Islet precursor cell (in vitro differentiated cells): ENCODE measurements around the gene SGSM1.
"Not testable (repeated sequence)": the region's sequence is repeated elsewhere in the genome, so short reads cannot be mapped to it uniquely, and the experiment has no call there.

Source experiments
- DNase-seq: peaks from one replicate; pipeline ENCODE4 v3.0.0-alpha.2; 2018

Gene SGSM1

GRCh38 chr22:24905909-24906308 is 99.9 kb downstream of the SGSM1 start:
- DNase-seq = no peak

DNA sequence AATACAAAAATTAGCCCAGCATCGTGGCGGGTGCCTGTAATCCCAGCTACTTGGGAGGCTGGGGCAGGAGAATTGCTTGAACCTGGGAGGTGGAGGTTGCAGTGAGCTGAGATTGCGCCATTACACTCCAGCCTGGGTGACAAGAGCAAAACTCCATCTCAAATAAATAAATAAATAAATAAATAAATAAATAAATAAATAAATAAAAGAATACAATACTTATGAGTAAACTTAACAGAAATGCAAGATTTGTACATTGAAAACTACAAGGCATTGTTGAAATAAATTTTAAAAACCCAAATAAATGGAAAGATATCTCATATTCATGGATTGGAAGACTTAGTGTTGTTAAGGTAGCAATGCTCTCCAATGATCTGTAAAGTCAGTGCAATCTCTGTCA is 101.1 kb downstream of the SGSM1 start:
- DNase-seq = not testable (repeated sequence)

DNA sequence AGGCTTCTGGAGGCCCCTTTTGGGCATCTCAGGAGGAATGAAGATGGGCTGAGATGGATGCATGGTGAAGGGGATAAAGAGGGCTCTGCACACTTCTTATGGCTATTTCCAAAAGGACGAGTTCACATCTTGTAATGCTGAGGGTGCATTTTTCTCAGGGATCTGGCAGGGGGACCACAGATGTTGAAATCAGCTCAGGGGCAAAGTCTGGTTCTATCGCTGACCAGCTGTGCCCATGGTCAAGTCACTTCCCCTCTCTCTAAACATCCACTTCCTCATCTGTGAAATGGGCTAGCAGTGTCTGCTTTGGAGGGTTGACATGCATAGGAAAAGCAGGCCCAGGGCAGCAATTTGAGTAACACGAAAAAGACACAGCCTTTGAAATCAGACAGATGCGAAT is 114.0 kb downstream of the SGSM1 start:
- DNase-seq = no peak

DNA sequence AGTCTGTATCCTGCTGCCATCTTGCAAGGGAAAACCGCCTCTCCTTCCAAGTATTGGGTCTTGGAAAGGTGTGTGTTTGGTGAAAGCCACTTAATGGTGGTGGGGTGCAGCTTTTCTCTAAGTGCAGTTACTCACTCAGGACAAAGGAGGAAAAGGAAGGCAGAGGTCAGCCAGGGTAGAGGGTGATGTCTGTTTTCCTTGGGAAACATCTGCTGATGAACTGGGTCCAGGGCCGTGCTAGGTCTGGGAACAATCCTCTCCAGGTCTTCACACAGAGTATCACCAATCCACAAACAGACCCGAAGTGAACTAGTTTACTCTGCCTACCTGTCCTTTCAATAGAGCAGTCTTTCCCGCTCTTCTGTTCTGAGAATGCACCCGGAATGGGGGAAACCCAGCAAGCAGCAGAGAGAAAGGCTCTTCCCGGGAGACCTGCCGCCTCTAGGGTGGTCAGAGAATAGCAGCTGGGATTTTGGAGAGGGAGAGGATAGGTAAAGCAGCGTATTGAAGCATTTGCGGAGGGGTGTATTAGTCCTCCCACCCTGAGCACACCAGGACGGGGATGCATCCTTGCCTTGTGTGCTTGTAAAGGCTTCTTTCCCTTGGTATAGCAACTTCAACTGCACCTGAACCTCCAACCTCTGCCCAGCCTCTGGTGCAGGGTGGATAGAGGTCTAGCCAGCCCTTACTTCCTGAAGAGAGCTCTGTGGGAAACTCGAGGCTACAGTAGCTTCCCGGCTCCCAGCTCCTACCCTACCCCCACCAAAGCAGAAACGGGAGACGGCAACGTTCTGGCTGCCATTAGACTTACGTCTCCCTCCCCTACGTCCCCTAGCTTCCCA is 119.8 kb downstream of the SGSM1 start:
- no peak for DNase-seq

- DNase-seq = no peak
Observed at GRCh38 chr22:24926428-24926725, 120.4 kb downstream of the SGSM1 start.

DNA sequence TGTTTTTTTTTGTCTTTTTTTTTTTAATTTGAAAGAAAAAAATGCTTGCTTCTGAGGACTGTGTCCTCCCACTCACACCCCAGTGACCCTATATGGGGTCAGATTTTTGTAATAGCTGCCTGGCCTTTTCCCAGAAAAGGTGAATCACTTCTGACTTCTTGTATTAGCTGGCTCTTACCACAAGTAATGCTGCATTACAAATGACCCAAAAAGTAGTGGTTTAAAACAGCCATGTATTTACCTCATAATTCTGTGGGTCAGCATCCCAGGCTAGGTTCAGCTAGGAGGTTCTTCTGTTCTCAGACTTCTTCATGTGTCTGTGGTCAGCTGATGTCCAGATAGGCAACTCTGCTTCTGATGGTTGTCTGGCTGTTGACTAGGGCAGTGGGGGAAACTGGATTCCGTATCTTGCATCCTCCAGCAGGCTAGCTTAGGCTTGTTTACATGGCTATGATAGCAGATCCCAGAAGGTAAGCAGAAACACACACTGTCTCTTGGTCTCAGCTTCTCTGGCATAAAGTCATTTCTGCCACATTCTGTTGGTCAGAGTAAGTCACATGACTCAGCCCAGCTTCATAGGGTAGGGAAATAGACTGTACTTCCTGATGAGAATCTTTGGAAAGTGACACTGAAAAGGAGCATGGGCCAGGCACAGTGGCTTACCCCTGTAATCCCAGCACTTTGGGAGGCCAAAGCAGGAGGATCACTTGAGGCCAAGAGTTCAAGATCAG is 121.0 kb downstream of the SGSM1 start:
- DNase-seq = no peak

DNA sequence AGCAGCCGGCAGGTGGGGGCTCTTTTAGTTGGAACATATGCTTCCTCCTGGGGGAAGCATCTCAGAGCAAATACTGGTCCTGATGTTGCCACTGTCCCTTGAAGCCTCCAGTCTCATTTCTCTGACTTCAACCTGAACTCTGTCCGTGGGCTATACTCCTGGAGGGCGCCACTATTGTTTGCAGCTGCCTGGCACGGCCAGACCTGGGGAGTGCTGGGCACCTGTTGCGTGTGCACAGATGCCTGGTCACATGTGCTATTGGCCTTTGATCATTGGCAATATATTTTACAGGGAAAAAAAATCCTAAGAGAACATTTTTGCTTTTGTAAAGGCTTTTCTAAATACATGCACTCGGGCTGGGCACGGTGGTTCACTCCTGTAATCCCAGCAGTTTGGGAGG is 122.3 kb downstream of the SGSM1 start:
- DNase-seq = no peak

DNA sequence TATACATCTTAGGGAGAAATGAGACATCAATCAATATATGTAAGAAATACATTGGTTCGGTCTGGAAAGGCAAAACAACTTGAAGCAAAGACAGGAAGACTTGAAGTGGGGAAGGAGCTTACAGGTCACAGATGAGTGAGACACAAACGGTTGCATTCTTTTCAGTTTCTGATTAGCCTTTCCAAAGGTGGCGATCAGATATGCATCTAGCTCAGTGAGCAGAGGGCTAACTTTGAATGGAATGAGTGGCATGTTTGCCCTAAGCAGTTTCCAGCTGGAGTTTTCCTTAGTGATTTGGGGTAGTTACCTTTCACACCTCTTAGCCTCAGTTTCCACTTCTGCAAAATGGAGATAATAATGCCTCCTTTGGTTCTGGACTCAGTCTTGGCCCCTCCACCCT is 124.7 kb downstream of the SGSM1 start:
- DNase-seq = no peak

DNA sequence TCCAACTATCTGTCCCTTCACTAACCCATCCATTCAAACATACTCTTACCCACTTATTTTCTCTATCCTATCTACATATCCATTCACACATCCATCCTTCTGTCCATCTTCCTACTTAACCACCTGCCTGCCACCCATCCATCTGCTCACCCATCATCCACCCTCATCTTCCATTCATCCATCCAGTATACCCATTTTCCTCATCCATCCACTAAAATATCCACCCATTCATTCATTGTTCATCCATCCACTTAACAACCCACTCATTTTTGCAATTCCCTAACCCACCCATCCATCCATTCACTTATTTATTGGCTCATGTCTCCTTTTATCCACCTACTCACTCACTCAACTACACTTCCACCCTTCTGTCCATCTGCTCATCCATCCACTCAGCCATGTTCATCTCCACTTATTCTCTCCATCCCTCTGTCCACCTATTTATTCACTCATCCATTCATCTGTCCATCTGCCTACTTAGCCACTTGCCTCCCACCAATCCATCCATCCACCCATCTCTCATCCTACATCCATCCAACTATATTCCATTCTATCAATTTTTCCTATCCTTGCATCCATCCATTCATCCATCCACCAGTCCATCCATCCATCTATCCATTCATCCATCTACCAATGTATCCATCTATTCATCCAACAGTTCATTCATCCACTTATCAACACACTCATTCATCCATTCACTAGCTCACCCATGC is 129.9 kb downstream of the SGSM1 start:
- DNase-seq = no peak

DNA sequence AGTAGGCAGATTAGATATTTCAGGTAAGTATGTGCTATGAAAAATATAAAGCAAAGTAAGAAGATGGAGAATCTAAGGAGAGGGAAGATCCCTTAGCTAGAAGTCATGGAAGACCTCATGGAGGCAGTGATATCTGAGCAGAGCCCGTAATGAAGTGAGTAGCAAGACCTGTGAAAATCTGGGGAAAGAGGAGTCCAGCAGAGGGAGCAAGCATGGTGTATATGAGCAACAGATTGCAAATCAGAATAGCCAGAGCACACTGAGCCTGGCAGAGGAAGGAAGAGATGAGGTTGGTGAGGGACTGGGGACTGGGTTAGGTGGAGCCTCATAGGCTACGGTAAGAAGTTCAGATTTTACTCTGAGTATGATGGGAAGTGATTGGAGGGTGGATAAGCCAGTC is 131.1 kb downstream of the SGSM1 start:
- peak; percentile 72 for DNase-seq

- no peak for DNase-seq
Observed at GRCh38 chr22:24938741-24939341, 132.8 kb downstream of the SGSM1 start.

DNA sequence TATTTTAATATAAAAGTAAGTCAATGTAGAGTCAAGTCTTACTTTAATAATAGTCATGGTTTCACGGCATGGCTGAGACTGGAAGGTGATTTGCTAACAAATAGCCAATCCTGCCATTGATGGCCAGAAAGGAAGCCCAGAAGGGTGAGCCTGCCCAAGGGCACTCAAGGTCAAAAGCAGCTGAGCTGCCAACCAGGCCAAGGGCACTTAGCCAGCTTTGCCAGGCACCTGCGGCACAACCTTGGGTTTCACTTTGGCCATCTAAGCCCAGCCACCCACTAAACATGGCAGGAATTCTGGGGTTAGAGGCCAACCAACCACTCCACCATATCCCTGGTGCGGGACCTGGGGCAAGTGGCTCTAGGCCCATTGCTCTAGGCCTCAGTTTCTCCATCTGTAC is 136.3 kb downstream of the SGSM1 start:
- no peak for DNase-seq

DNA sequence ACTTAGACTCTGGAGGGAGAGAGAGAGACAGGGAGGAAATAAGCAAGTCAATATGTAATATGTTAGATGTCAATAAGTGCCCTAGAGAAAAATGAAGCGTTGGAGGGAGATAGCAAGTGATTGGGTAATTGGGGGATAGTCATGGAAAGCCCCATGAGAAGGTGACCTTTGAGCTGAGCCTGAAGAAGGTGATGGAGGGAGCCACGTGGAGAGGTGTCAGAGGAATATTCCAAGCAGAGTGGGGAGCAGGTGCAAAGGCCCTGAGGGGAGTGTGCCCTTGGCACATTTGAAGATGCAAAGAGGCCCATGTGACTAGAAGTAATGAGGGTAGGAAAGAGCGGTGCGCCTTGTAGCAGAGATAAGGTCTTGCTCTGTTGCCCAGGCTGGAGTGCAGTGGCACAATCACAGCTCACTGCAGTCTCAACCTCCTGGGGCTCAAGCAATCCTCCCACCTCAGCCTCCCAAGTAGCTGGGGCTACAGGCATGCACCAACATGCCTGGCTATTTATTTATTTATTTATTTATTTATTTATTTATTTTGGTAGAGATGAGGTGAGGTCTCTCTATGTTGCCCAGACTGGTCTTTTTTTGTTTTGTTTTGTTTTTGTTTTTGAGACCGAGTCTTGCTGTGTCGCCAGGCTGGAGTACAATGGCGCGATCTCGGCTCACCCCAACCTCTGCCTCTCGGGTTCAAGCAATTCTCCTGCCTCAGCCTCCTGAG is 138.4 kb downstream of the SGSM1 start:
- no peak for DNase-seq

GRCh38 chr22:24945430-24945829 is 139.4 kb downstream of the SGSM1 start:
- no peak for DNase-seq

GRCh38 chr22:24947383-24947782 is 141.4 kb downstream of the SGSM1 start:
- no peak for DNase-seq

- DNase-seq = no peak
Observed at GRCh38 chr22:24947881-24948280, 141.9 kb downstream of the SGSM1 start.

GRCh38 chr22:24948356-24949202 is 142.6 kb downstream of the SGSM1 start:
- peak; percentile 81 for DNase-seq

GRCh38 chr22:24950272-24950902 is 144.4 kb downstream of the SGSM1 start:
- peak; percentile 69 for DNase-seq

DNA sequence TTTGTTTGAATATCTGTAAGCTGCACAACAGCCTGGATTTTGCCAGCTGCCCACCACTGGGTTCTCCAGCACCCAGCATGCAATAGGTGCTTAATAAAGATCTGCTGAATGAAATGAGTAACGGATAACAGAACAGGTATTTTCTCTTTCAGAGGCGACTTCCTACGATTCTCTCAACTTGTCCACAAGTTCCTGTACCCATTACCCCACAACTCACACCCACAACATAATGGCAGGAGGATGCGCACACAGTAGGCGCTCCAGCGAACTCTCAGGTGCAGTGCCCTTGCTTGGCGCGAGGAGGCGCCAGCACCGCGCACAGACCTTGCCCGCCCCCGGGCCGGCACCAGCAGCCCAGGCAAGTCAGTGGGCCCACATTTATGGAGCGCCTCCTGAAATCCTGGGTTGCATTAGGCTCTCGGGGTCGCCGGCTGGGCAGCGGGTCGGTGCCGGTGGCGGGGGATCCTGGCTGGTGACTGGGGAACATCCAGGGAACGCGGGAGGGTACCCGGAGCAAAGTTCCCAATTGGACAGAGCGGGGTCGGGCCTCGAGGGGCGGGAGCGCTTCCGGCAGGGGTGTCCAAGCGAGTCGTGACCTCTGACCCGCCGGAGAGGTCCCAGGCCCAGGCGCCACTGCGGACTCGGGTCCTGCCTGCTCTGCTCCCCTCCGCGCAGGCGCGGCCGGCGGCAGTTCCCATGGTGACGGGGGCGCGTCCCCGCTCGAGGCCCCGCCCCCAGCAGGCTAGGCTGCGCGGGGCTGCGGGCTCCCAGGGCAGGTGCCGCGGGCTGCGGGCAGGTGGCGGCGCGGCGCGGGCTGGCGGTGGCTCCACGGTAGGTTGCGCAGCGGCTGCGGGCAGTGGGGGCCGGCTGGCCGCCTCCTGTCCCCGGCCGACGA is 146.2 kb downstream of the SGSM1 start, which contains the start of gene KIAA1671:
TSS of gene KIAA1671 (plus strand) at position 775 of the 895 bp plus-strand sequence. CDS start 75,284 bp downstream, outside the sequence.
- peak; percentile 98 for DNase-seq

DNA sequence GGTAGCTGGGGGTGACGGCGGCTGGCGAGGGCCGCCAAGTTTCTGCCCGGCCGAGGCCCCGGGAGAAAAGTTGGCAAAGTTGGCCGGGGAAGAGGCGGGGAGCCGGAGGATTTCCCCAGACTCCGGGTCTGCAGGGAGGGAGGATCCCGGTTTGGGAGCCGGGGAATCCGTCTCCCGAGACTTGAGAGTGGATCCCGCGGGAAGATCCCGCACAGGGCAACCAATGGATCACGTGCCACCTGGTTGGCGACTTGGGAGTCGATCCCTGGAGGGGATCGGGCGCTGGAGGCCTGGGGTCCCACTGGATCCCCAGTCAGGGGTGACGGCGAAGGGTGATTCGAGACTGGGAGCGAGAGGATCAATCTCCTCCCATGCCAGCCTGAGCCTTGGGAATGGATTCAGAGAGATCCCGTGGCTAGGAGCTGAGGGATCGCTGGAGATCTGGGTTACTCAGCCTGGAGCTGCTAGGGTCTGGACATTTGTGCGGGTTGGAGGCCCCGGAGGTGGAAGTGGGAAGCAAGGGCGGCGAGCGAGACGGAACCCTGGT is 146.9 kb downstream of the SGSM1 start:
- peak; percentile 85 for DNase-seq
